KMS-11 (cell line): ENCODE data around the gene SERPINA9.

ENCODE experiments used
- H2AFZ ChIP-seq: fragments of 200-600 bp; sonication (generic); 2 replicates; pipeline ENCODE4 v1.6.1; 2016; ENCODE audit warnings: antibody characterized with exemption, mixed run types, low read depth
- H3K27ac ChIP-seq: fragments of 200-600 bp; sonication (generic); 2 replicates; pipeline ENCODE4 v1.6.1; 2016; ENCODE audit warnings: mild to moderate bottlenecking, mixed run types
- H3K27me3 ChIP-seq: fragments of 200-600 bp; sonication (generic); 2 replicates; pipeline ENCODE4 v1.6.1; 2017; ENCODE audit warnings: mild to moderate bottlenecking, low read depth, mixed run types, moderate library complexity; ENCODE audit not compliant: insufficient read depth
- H3K36me3 ChIP-seq: fragments of 200-600 bp; sonication (generic); 2 replicates; pipeline ENCODE4 v1.6.1; 2017; ENCODE audit warnings: mild to moderate bottlenecking, mixed run types; ENCODE audit not compliant: insufficient read depth
- H3K4me1 ChIP-seq: fragments of 200-600 bp; sonication (generic); 2 replicates; pipeline ENCODE4 v1.6.1; 2016; ENCODE audit warnings: mild to moderate bottlenecking, low read depth, mixed run types; ENCODE audit not compliant: poor library complexity, severe bottlenecking
- H3K4me2 ChIP-seq: fragments of 200-600 bp; sonication (generic); 2 replicates; pipeline ENCODE4 v1.7.0; 2016; ENCODE audit warnings: mild to moderate bottlenecking, mixed run types
- H3K4me3 ChIP-seq: fragments of 200-600 bp; sonication (generic); IDR thresholded peaks from 2 replicates; pipeline ENCODE4 v1.6.1; 2017; ENCODE audit warnings: low read depth, low read length, mixed read lengths; ENCODE audit not compliant: insufficient read depth
- H3K79me2 ChIP-seq: fragments of 200-600 bp; sonication (generic); 2 replicates; pipeline ENCODE4 v1.6.1; 2016; ENCODE audit warnings: low read depth, mixed run types; ENCODE audit not compliant: insufficient read depth
- H3K9ac ChIP-seq: fragments of 200-600 bp; sonication (generic); 2 replicates; pipeline ENCODE4 v1.6.1; 2016; ENCODE audit warnings: mild to moderate bottlenecking, mixed run types
- H4K20me1 ChIP-seq: fragments of 200-600 bp; sonication (generic); 2 replicates; pipeline ENCODE4 v1.6.1; 2016; ENCODE audit warnings: mild to moderate bottlenecking, mixed run types; ENCODE audit not compliant: insufficient read depth
- TF ChIP-seq, protein P1 (sequence below): fragments of 200-600 bp; sonication (generic); conservative IDR thresholded peaks from 2 replicates; pipeline ENCODE4 v1.6.1; 2017; ENCODE audit warnings: low read depth, mild to moderate bottlenecking, antibody characterized with exemption, low read length, moderate library complexity, mixed read lengths

SERPINA9 gene

DNA sequence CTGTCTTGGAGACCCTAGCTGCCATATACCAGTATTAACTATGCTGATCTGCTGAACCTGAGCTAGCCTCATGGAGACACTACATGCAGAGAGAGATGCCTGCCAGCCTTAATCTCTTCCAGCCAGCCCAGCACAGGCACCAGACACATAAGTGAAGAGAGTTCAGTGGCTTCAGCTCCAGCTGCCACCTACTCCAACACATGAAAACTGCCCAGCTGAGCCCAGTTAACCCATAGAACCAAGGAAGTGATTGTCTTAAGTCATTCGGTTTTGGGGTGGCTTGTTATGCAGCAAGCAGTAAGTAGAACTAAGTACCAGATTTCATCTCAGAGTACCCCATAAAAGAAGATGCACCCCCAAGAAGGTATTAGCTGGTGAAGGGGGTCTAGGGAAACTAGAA, 31.0 kb downstream of the SERPINA9 start:
- no peak overlapping the region for H3K9ac ChIP-seq

DNA sequence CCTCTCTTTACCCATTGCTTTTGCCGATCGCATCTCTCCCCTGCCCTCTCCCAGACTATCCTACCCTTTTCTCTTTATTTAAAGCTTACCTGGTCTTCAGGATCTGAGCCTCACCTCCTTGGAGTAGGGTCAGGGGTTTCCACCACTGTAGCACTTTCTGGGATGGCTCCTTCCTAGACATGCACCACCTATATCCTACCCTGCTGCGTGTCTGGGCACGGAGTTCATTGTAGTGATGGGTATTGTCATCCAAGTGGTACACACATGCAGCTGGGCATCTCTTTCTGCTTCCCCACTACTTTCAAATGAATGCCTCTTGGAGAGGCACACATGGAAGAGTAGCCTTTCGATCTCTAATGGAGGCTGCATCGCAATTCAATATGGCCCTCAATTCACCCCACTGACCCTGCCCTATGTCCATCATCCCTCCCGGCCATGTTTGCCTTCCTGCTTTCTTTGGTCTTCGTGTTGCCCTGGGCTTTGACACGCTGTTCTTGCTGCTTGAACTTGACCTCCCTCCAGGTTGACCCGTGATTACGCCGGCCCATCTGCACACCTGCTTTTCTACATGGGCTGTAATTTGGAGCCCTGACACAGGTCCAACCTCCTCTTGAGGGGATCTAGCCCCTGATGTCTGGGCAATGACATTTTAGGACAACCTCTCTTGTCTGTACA, 34.3 kb downstream of the SERPINA9 start:
- Histone ChIP-seq H3K27ac (no peak overlapping the region), H3K4me1 (no peaks in the 10 kb centered on the region), H2AFZ (no peak overlapping the region), H3K4me3 (no peak overlapping the region), H3K36me3 (no peaks in the 10 kb centered on the region), H3K9ac (no peak overlapping the region), H3K27me3 (no peaks in the 10 kb centered on the region), H4K20me1 (no peaks in the 10 kb centered on the region), H3K4me2 (no peak overlapping the region), H3K79me2 (no peaks in the 10 kb centered on the region)
- TF ChIP-seq, protein P1, sequence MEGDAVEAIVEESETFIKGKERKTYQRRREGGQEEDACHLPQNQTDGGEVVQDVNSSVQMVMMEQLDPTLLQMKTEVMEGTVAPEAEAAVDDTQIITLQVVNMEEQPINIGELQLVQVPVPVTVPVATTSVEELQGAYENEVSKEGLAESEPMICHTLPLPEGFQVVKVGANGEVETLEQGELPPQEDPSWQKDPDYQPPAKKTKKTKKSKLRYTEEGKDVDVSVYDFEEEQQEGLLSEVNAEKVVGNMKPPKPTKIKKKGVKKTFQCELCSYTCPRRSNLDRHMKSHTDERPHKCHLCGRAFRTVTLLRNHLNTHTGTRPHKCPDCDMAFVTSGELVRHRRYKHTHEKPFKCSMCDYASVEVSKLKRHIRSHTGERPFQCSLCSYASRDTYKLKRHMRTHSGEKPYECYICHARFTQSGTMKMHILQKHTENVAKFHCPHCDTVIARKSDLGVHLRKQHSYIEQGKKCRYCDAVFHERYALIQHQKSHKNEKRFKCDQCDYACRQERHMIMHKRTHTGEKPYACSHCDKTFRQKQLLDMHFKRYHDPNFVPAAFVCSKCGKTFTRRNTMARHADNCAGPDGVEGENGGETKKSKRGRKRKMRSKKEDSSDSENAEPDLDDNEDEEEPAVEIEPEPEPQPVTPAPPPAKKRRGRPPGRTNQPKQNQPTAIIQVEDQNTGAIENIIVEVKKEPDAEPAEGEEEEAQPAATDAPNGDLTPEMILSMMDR = no peak

More for the DNA sequence above, 31.0 kb downstream of the SERPINA9 start:
- Histone ChIP-seq H3K27ac (no peak overlapping the region), H3K4me1 (no peaks in the 10 kb centered on the region), H4K20me1 (no peaks in the 10 kb centered on the region), H3K27me3 (no peaks in the 10 kb centered on the region), H3K4me3 (no peak overlapping the region), H2AFZ (no peak overlapping the region), H3K79me2 (no peaks in the 10 kb centered on the region), H3K36me3 (no peaks in the 10 kb centered on the region), H3K4me2 (no peak overlapping the region)
- TF ChIP-seq, protein P1 = no peak

DNA sequence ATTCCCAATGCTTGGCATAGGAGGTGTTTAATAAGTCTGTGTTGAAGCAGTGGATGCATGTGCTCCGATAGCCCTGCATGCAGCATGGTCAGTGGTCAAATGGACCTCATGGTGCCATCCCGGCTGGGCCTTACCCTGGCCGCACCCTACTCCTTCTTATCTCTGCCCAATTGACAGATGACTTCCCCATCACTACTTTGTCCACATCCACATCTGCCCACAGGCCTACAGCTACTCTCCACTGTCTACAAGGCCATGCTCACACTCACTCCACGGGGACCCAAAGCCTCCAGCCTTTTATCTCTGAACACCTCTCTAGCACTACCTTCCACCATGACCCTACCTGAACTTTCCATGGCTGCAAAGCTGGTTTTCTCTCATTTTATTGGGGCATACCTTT, 34.9 kb downstream of the SERPINA9 start:
- no peaks in the 10 kb centered on the region for H3K27me3 ChIP-seq
- H3K27ac ChIP-seq = no peak overlapping the region
- H3K4me1 ChIP-seq = no peaks in the 10 kb centered on the region
- no peaks in the 10 kb centered on the region for H3K79me2 ChIP-seq
- no peak overlapping the region for H3K9ac ChIP-seq
- H2AFZ ChIP-seq = no peak overlapping the region
- no peak overlapping the region for H3K4me3 ChIP-seq
- TF ChIP-seq, protein P1 = no peak
- no peaks in the 10 kb centered on the region for H4K20me1 ChIP-seq
- no peaks in the 10 kb centered on the region for H3K36me3 ChIP-seq
- no peak overlapping the region for H3K4me2 ChIP-seq

DNA sequence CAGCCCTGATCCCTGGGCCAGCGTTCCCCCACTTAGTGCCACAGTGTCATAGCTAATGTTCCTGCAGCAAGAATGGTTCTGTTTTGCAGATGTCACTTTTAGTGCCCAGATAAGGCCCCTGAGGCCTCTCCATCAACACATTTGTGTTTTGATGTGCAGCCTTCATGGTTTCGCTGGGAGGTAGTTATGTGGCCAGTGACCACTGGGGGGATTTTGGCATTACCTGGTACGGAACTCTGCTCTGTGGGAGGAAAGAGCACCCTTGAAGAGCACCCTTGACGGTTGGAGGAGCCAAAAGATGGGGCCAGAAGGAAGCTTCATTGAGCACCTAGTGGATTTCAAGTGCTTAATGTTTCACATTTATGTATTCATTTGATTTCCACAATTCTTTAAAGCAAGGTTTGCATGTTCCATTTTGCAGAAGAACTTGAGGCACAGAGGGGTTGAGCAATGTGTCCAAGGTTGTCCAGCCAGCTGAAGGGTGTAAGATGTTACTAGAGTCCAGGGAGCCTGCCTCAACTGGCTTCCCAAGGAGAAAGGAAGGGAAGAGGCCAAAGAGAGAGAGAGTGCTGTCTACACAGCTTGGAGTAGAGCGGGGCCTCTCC, 36.4 kb downstream of the SERPINA9 start:
- Histone ChIP-seq H3K4me3 (no peak overlapping the region), H3K27ac (no peak overlapping the region), H3K4me2 (no peak overlapping the region), H3K79me2 (no peaks in the 10 kb centered on the region), H3K4me1 (no peaks in the 10 kb centered on the region), H3K9ac (no peak overlapping the region), H4K20me1 (no peaks in the 10 kb centered on the region), H3K36me3 (no peaks in the 10 kb centered on the region), H3K27me3 (no peaks in the 10 kb centered on the region), H2AFZ (no peak overlapping the region)
- TF ChIP-seq, protein P1 = no peak
